ENCODE measurements around the gene ADM2.

The ADM2 gene

GRCh38 chr22:50446708-50447575 is 34.4 kb upstream of the ADM2 start:
- no peak overlapping the region for H3K4me3 ChIP-seq (ENCODE audit: low read length)
- no peak for TF ChIP-seq CTCF (conservative IDR thresholded peaks at IDR 0.05; ENCODE audit: low read depth, low read length)
- DNase-seq (ENCODE audit: low read depth) = no peak

GRCh38 chr22:50447576-50448551 is 33.5 kb upstream of the ADM2 start:
- no peak for DNase-seq (ENCODE audit: low read depth)
- no peak overlapping the region for H3K4me3 ChIP-seq (ENCODE audit: low read length)
- TF ChIP-seq CTCF (conservative IDR thresholded peaks at IDR 0.05; ENCODE audit: low read depth, low read length) = no peak

GRCh38 chr22:50452649-50453048 is 28.7 kb upstream of the ADM2 start:
- DNase-seq (ENCODE audit: low read depth) = no peak
- H3K4me3 ChIP-seq (ENCODE audit: low read length) = no peak overlapping the region
- TF ChIP-seq CTCF (conservative IDR thresholded peaks at IDR 0.05; ENCODE audit: low read depth, low read length) = no peak

- no peak for DNase-seq (ENCODE audit: low read depth)
- no peak overlapping the region for H3K4me3 ChIP-seq (ENCODE audit: low read length)
- no peak for TF ChIP-seq CTCF (conservative IDR thresholded peaks at IDR 0.05; ENCODE audit: low read depth, low read length)
Measured at GRCh38 chr22:50454556-50455075, 26.7 kb upstream of the ADM2 start.

- no peak for TF ChIP-seq CTCF (conservative IDR thresholded peaks at IDR 0.05; ENCODE audit: low read depth, low read length)
- DNase-seq (ENCODE audit: low read depth) = no peak
Measured at GRCh38 chr22:50455201-50455600, 26.1 kb upstream of the ADM2 start.

GRCh38 chr22:50456026-50456425 is 25.3 kb upstream of the ADM2 start:
- DNase-seq (ENCODE audit: low read depth) = no peak
- no peak for TF ChIP-seq CTCF (conservative IDR thresholded peaks at IDR 0.05; ENCODE audit: low read depth, low read length)
- no peak overlapping the region for H3K4me3 ChIP-seq (ENCODE audit: low read length)

More at GRCh38 chr22:50455201-50455600, 26.1 kb upstream of the ADM2 start:
- H3K4me3 ChIP-seq (ENCODE audit: low read length) = no peak overlapping the region

Measured in retinal pigment epithelial cell (primary cell).